Measurements from ENCODE around the gene TMEM164.

TMEM164 gene

GRCh38 chrX:110175146-110175545, 172.2 kb downstream of the TMEM164 start:
- DNase-seq (ENCODE audit: extremely low read depth, low read depth): no peak
- no peak overlapping the region for H3K4me3 ChIP-seq (replicated peaks; ENCODE audit: low read depth, low read length)
- no peak for TF ChIP-seq CTCF (IDR thresholded peaks at IDR 0.05; ENCODE audit: low read depth, low read length, missing control alignments)

GRCh38 chrX:110175696-110176095, 172.8 kb downstream of the TMEM164 start:
- DNase-seq (ENCODE audit: extremely low read depth, low read depth): no peak
- no peak for TF ChIP-seq CTCF (IDR thresholded peaks at IDR 0.05; ENCODE audit: low read depth, low read length, missing control alignments)
- no peak overlapping the region for H3K4me3 ChIP-seq (replicated peaks; ENCODE audit: low read depth, low read length)

GRCh38 chrX:110178179-110178865, 175.4 kb downstream of the TMEM164 start:
- DNase-seq (ENCODE audit: extremely low read depth, low read depth): no peak
- TF ChIP-seq CTCF (IDR thresholded peaks at IDR 0.05; ENCODE audit: low read depth, low read length, missing control alignments): no peak
- H3K4me3 ChIP-seq (replicated peaks; ENCODE audit: low read depth, low read length): no peak overlapping the region

GRCh38 chrX:110180176-110180927, 177.4 kb downstream of the TMEM164 start:
- TF ChIP-seq CTCF (IDR thresholded peaks at IDR 0.05; ENCODE audit: low read depth, low read length, missing control alignments): no peak
- no peak for DNase-seq (ENCODE audit: extremely low read depth, low read depth)
- no peak overlapping the region for H3K4me3 ChIP-seq (replicated peaks; ENCODE audit: low read depth, low read length)

GRCh38 chrX:110180928-110181310, 178.0 kb downstream of the TMEM164 start:
- no peak for DNase-seq (ENCODE audit: extremely low read depth, low read depth)
- H3K4me3 ChIP-seq (replicated peaks; ENCODE audit: low read depth, low read length): no peak overlapping the region
- TF ChIP-seq CTCF (IDR thresholded peaks at IDR 0.05; ENCODE audit: low read depth, low read length, missing control alignments): no peak

GRCh38 chrX:110181459-110182137, 178.7 kb downstream of the TMEM164 start:
- no peak overlapping the region for H3K4me3 ChIP-seq (replicated peaks; ENCODE audit: low read depth, low read length)
- DNase-seq (ENCODE audit: extremely low read depth, low read depth): no peak
- no peak for TF ChIP-seq CTCF (IDR thresholded peaks at IDR 0.05; ENCODE audit: low read depth, low read length, missing control alignments)
